IMR-90 (cell line): ENCODE results near the gene ADARB2. TPM values are rescaled to one million over a fixed set of nuclear protein-coding genes. Genes with fewer than 3 reads are reported as not detected.

Experiments used
- ATAC-seq: fragments of 200-7000 bp; cut with Tn5 transposase; 2 replicates; pipeline ENCODE4 v1.9.1; 2020; ENCODE audit warnings: low read depth, mild to moderate bottlenecking, moderate library complexity
- BruUV-seq: library from RNA; stranded (reverse); fragments of 400-500 nt; replicated peaks from 2 replicates; lab custom pipeline; 2021; lab: Mats Ljungman, UMichigan
- CTCF ChIA-PET: fragments of 300-600 bp; formaldehyde crosslinking; extraction: SDS; loops from one replicate; lab custom pipeline; 2021; ENCODE audit warnings: antibody characterized with exemption; lab: Yijun Ruan, JAX
- POLR2A ChIA-PET: fragments of 300-600 bp; sonication (Branson Sonifier 250); formaldehyde crosslinking; loops from one replicate; lab custom pipeline; 2022; ENCODE audit warnings: antibody characterized with exemption; ENCODE audit not compliant: unreplicated experiment; lab: Charles Lee
- DNase-seq: peaks from one replicate; pipeline ENCODE4 v3.0.0; 2013
- H2AFZ ChIP-seq: replicated peaks from 2 replicates; pipeline ENCODE3; 2013; ENCODE audit warnings: low read length, mild to moderate bottlenecking; ENCODE audit not compliant: poor library complexity
- H2AK5ac ChIP-seq: 2 replicates; pipeline ENCODE4 v1.6.1; 2013; ENCODE audit warnings: low read depth, low read length, inconsistent platforms
- H2AK9ac ChIP-seq: replicated peaks from 2 replicates; pipeline ENCODE3; 2013; ENCODE audit warnings: mild to moderate bottlenecking, low read depth, low read length, moderate library complexity; ENCODE audit not compliant: poor library complexity
- H2BK120ac ChIP-seq: 2 replicates; pipeline ENCODE4 v1.6.1; 2013; ENCODE audit warnings: low read depth, low read length, inconsistent platforms
- H2BK15ac ChIP-seq: 3 replicates; pipeline ENCODE4 v1.6.1; 2013; ENCODE audit warnings: low read depth, low read length, inconsistent platforms
- H2BK20ac ChIP-seq: 2 replicates; pipeline ENCODE4 v1.6.1; 2013; ENCODE audit warnings: low read depth, mild to moderate bottlenecking, inconsistent platforms, low read length, moderate library complexity
- H2BK5ac ChIP-seq: 2 replicates; pipeline ENCODE4 v1.6.1; 2013; ENCODE audit warnings: mild to moderate bottlenecking, low read depth, low read length, inconsistent platforms; ENCODE audit not compliant: poor library complexity, severe bottlenecking
- H3K14ac ChIP-seq: replicated peaks from 2 replicates; pipeline ENCODE4 v1.6.1; 2013; ENCODE audit warnings: low read depth, low read length, inconsistent platforms
- H3K18ac ChIP-seq: 2 replicates; pipeline ENCODE4 v1.6.1; 2013; ENCODE audit warnings: low read depth, low read length, control low read depth
- H3K23ac ChIP-seq: 2 replicates; pipeline ENCODE4 v1.6.1; 2013; ENCODE audit warnings: low read depth, low read length, inconsistent platforms
- H3K27ac ChIP-seq: 2 replicates; pipeline ENCODE4 v1.5.1; 2013; ENCODE audit warnings: mild to moderate bottlenecking, control low read depth, low read length; ENCODE audit not compliant: insufficient read depth
- H3K27me3 ChIP-seq: 2 replicates; pipeline ENCODE4 v1.6.1; 2013; ENCODE audit warnings: low read length; ENCODE audit not compliant: control insufficient read depth, insufficient read depth
- H3K36me3 ChIP-seq: 2 replicates; pipeline ENCODE4 v1.6.1; 2013; ENCODE audit warnings: low read length, mixed read lengths; ENCODE audit not compliant: control insufficient read depth, insufficient read depth
- H3K4ac ChIP-seq: 2 replicates; pipeline ENCODE4 v1.6.1; 2013; ENCODE audit warnings: low read depth, low read length, inconsistent platforms
- H3K4me1 ChIP-seq: 2 replicates; pipeline ENCODE4 v1.6.1; 2013; ENCODE audit warnings: low read length, mixed read lengths; ENCODE audit not compliant: control insufficient read depth, insufficient read depth
- H3K4me2 ChIP-seq: 2 replicates; pipeline ENCODE4 v1.6.1; 2013; ENCODE audit warnings: low read depth, mild to moderate bottlenecking, control low read depth, low read length, moderate library complexity
- H3K4me3 ChIP-seq: 2 replicates; pipeline ENCODE4 v1.5.1; 2013; ENCODE audit warnings: low read depth, mild to moderate bottlenecking, control low read depth, low read length, moderate library complexity; ENCODE audit not compliant: insufficient read depth
- H3K56ac ChIP-seq: 2 replicates; pipeline ENCODE4 v1.6.1; 2013; ENCODE audit warnings: low read length, inconsistent platforms; ENCODE audit not compliant: insufficient read depth; ENCODE audit errors: extremely low read depth
- H3K79me1 ChIP-seq, 2 experiments: 2 replicates each; pipeline ENCODE4 v1.6.1; 2013; ENCODE audit warnings: low read length in 2 of 2, inconsistent platforms in 1 of 2, low read depth in 1 of 2
- H3K9ac ChIP-seq: 2 replicates; pipeline ENCODE4 v1.6.1; 2013; ENCODE audit warnings: low read depth, low read length, control low read depth
- H3K9me1 ChIP-seq: 2 replicates; pipeline ENCODE4 v1.6.1; 2013; ENCODE audit warnings: low read length, inconsistent platforms; ENCODE audit not compliant: insufficient read depth
- H3K9me3 ChIP-seq: 2 replicates; pipeline ENCODE4 v1.6.1; 2013; ENCODE audit warnings: low read length; ENCODE audit not compliant: control insufficient read depth, insufficient read depth
- H4K20me1 ChIP-seq: 2 replicates; pipeline ENCODE4 v1.6.1; 2013; ENCODE audit warnings: low read length, inconsistent platforms; ENCODE audit not compliant: insufficient read depth
- H4K5ac ChIP-seq: 2 replicates; pipeline ENCODE4 v1.6.1; 2013; ENCODE audit warnings: mild to moderate bottlenecking, low read depth, low read length, control low read depth
- H4K8ac ChIP-seq, 2 experiments: 2 replicates each; pipeline ENCODE4 v1.6.1; 2013; ENCODE audit warnings: low read depth in 2 of 2, low read length in 2 of 2, control low read depth in 1 of 2, inconsistent platforms in 1 of 2
- H4K91ac ChIP-seq: 2 replicates; pipeline ENCODE4 v1.6.1; 2013; ENCODE audit warnings: low read depth, low read length, inconsistent platforms; ENCODE audit not compliant: insufficient read depth
- CEBPB ChIP-seq: IDR thresholded peaks from 2 replicates; pipeline ENCODE4 v1.6.1; 2012; ENCODE audit warnings: low read depth, low read length, improper control_type of control experiment
- CHD1 ChIP-seq: IDR thresholded peaks from 2 replicates; pipeline ENCODE4 v1.6.1; 2012; ENCODE audit warnings: low read depth, low read length, improper control_type of control experiment
- MAFK ChIP-seq: IDR thresholded peaks from 2 replicates; pipeline ENCODE4 v1.6.1; 2012; ENCODE audit warnings: low read depth, low read length, improper control_type of control experiment
- MAZ ChIP-seq: IDR thresholded peaks from 2 replicates; pipeline ENCODE4 v1.6.1; 2012; ENCODE audit warnings: low read depth, mild to moderate bottlenecking, low read length, improper control_type of control experiment, moderate library complexity, borderline replicate concordance
- NFE2L2 ChIP-seq: fragments of 150-350 bp; IDR thresholded peaks from 2 replicates; pipeline ENCODE4 v1.6.1; 2016; ENCODE audit warnings: low read depth, mild to moderate bottlenecking, low read length
- POLR2A ChIP-seq: IDR thresholded peaks from 2 replicates; pipeline ENCODE4 v1.6.1; 2012; ENCODE audit warnings: mild to moderate bottlenecking, low read depth, low read length
- RAD21 ChIP-seq: IDR thresholded peaks from 2 replicates; pipeline ENCODE4 v1.6.1; 2012; ENCODE audit warnings: low read length, improper control_type of control experiment
- RCOR1 ChIP-seq: IDR thresholded peaks from 2 replicates; pipeline ENCODE4 v1.6.1; 2012; ENCODE audit warnings: mild to moderate bottlenecking, low read length, improper control_type of control experiment; ENCODE audit not compliant: insufficient replicate concordance
- RFX5 ChIP-seq: IDR thresholded peaks from 2 replicates; pipeline ENCODE4 v1.8.0; 2012; ENCODE audit warnings: low read depth, mild to moderate bottlenecking, low read length, moderate library complexity
- SMC3 ChIP-seq: fragments of 150-350 bp; IDR thresholded peaks from 2 replicates; pipeline ENCODE4 v1.6.1; 2016; ENCODE audit warnings: low read depth, mild to moderate bottlenecking, antibody characterized with exemption, low read length, moderate library complexity
- WGBS, 2 experiments: methylation state at CpG; one replicate each; pipeline versions ENCODE4 v1.1.5 to v1.1.7; 2013; ENCODE audit warnings: missing lambda C conversion rate in 2 of 2; ENCODE audit not compliant: insufficient read length in 1 of 2; ENCODE audit errors: extremely low coverage in 2 of 2; 5-methylcytosine and 5-hydroxymethylcytosine counted together
- dilution Hi-C: fragments of 300-500 bp; cut with HindIII; formaldehyde crosslinking; loops from one replicate; pipeline ENCODE4 v1.14.3; 2018; ENCODE audit warnings: low sequenced_read_pairs; ENCODE audit not compliant: unreplicated experiment
- in situ Hi-C: fragments of 300-500 bp; cut with MboI; formaldehyde crosslinking; loops from 3 replicates; pipeline ENCODE4 v1.14.3; 2019; ENCODE audit warnings: low sequenced_read_pairs, inconsistent platforms, mixed read lengths
- intact Hi-C: fragments of 100-400 bp; cut with micrococcal nuclease; formaldehyde crosslinking; loops from 2 replicates; pipeline ENCODE4 v1.10.0; 2022
- polyA plus RNA-seq, 3 experiments: library from polyadenylated mRNA; depleted of rRNA; stranded (reverse); fragments of >200 nt; gene quantifications; 2 replicates each; pipeline ENCODE4 v1.2.3, GENCODE V29; 2012; ENCODE audit warnings: low replicate concordance in 1 of 3
- total RNA-seq: library from RNA; depleted of rRNA; stranded (reverse); fragments of >200 nt; gene quantifications from 2 replicates; pipeline ENCODE4 v1.2.3, GENCODE V29; 2012
- TF ChIP-seq, protein P1 (sequence below): fragments of 150-350 bp; IDR thresholded peaks from 2 replicates; pipeline ENCODE4 v1.6.1; 2017; ENCODE audit warnings: mild to moderate bottlenecking, antibody characterized with exemption, low read length, low read depth

Gene ADARB2
- total and polyA plus RNA-seq, 2 of the 4 experiments (the other 2 are of a cell fraction), result not detected

GRCh38 chr10:1535301-1535965 is 201.9 kb downstream of the ADARB2 start:
- H4K91ac ChIP-seq, result no peak overlapping the region
- no peaks in the 10 kb centered on the region for H4K20me1 ChIP-seq
- H3K9me3 ChIP-seq, result peaks cover 46% of the 10 kb centered on the region
- intact Hi-C loops, result no loop called here
- no peak for TF ChIP-seq MAFK
- no peak for TF ChIP-seq CEBPB
- no peak for TF ChIP-seq RCOR1
- TF ChIP-seq, protein P1, sequence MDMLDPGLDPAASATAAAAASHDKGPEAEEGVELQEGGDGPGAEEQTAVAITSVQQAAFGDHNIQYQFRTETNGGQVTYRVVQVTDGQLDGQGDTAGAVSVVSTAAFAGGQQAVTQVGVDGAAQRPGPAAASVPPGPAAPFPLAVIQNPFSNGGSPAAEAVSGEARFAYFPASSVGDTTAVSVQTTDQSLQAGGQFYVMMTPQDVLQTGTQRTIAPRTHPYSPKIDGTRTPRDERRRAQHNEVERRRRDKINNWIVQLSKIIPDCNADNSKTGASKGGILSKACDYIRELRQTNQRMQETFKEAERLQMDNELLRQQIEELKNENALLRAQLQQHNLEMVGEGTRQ, result no peak
- TF ChIP-seq RFX5, result no peak
- no peak for TF ChIP-seq POLR2A
- no peak for TF ChIP-seq RAD21
- TF ChIP-seq NFE2L2, result no peak
- TF ChIP-seq CHD1, result no peak
- no peak for TF ChIP-seq MAZ
- no peak for TF ChIP-seq SMC3
- H4K5ac ChIP-seq, result no peak overlapping the region
- ChIA-PET POLR2A (no interaction called here), CTCF (no interaction called here)
- no peak overlapping the region for H3K14ac ChIP-seq
- H2AK5ac ChIP-seq, result no peak overlapping the region
- no TSS peak for BruUV-seq
- no peak overlapping the region for H2BK5ac ChIP-seq
- no peak overlapping the region for H2AFZ ChIP-seq
- no peak overlapping the region for H4K8ac ChIP-seq
- no peak overlapping the region for H3K27ac ChIP-seq
- H3K23ac ChIP-seq, result no peak overlapping the region
- no peak overlapping the region for H3K4me2 ChIP-seq
- no peak overlapping the region for H3K4me3 ChIP-seq
- H2BK15ac ChIP-seq, result no peak overlapping the region
- no peak overlapping the region for H3K18ac ChIP-seq
- H3K79me1 ChIP-seq, result no peaks in the 10 kb centered on the region
- no peak overlapping the region for H3K9ac ChIP-seq
- H3K4me1 ChIP-seq, result no peaks in the 10 kb centered on the region
- H2BK120ac ChIP-seq, result no peak overlapping the region
- no peaks in the 10 kb centered on the region for H3K27me3 ChIP-seq
- H2BK20ac ChIP-seq, result no peak overlapping the region
- H3K36me3 ChIP-seq, result no peaks in the 10 kb centered on the region
- dilution Hi-C loops, result no loop called here
- DNase-seq (no peak), ATAC-seq (no peak)
- H2AK9ac ChIP-seq, result no peak overlapping the region
- no peak overlapping the region for H3K56ac ChIP-seq
- in situ Hi-C loops, result no loop called here
- H3K9me1 ChIP-seq, result no peaks in the 10 kb centered on the region
- WGBS, 2 experiments, result 80% methylated on average over 3 of the region's 24 CpGs; no CpG with 5 or more reads in 1 of the 2 experiments
- no peak overlapping the region for H3K4ac ChIP-seq
